ENCODE results near the gene LTB4R. TPM values are rescaled to one million over a fixed set of nuclear protein-coding genes. Genes with fewer than 3 reads are reported as not detected.
"Not testable (repeated sequence)": the region's sequence is repeated elsewhere in the genome, so short reads cannot be mapped to it uniquely, and the experiment has no call there.

Gene LTB4R
- polyA plus RNA-seq, 4 donors = 2.1 to 6.5 (median 4.9) TPM

- no peak for DNase-seq (ENCODE audit: low read depth in 4 of 4, low spot score in 3 of 4)
These were observed 6.0 kb downstream of the LTB4R start for GRCh38 chr14:24317141-24317928.

GRCh38 chr14:24321212-24321975 lies 10.1 kb downstream of the LTB4R start:
- no peak for DNase-seq (ENCODE audit: low read depth in 4 of 4, low spot score in 3 of 4)

- no peak for DNase-seq (ENCODE audit: low read depth in 4 of 4, low spot score in 3 of 4)
These were observed 11.4 kb downstream of the LTB4R start for GRCh38 chr14:24322672-24323071.

DNA sequence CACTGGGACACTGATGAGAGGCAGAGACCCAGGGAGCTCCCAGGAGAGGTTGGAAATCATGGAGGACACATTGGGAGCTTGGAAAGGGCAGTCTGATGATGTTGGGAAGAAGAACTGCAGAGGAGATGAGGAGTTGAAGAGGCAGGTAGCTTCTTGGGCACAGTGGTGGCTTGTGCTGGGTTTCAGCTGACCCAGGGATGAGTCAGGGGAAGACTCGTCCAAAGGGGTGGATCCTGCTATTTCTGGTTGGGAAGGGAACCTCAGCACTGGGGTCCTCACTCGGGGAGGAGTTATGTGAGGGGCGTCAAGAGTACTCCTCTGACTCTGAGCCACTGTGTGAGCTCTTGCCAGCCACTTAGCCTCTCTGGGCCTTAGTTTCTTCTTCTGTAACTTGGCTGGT lies 12.0 kb downstream of the LTB4R start:
- no peak for DNase-seq (ENCODE audit: low read depth in 4 of 4, low spot score in 3 of 4)

- no peak for DNase-seq (ENCODE audit: low read depth in 4 of 4, low spot score in 3 of 4)
These were observed 12.7 kb downstream of the LTB4R start for GRCh38 chr14:24324024-24324423.

DNA sequence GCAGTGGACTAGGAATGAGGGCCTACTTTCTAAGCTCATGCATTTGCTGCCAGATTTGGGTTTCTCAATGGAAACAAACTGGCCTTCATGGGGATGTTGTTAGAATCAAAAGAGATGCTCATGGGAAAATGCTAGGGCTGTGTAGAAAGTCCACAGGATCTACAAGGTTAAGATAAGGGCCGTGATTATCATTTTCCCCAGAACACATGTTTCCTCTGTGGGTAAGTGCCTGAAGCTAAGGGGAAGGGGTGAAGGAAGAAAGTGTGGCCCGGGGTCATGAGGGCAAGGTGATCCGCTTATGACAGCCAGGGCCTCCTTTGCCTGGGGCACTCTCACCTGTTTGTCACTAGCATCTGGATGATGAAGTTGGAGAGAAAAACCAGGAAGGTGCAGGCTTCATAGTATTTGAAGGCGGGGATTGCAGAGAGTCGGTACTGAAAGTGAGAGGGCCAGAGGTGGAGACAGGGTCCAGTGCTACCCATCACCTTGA lies 13.8 kb downstream of the LTB4R start:
- no peak for DNase-seq (ENCODE audit: low read depth in 4 of 4, low spot score in 3 of 4)

DNA sequence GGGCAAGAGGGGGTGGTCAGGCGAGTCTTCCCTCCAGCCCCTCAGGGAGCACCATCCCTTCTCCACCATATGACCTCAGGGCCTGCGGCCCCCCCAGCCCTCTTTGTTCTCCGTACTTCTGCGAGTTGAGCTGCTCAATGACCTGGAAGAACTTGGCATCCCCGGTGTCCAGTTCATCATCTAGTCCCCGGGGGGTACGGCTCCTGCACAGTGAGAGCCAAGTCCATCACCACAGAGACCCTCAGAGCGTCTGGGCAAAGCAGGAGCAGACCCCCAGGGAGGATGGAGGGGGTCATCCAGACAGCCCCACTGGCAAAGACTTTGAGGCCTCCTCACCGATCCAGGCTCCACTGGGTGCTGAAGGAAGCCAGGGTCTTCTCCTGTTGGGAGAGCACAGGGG lies 14.7 kb downstream of the LTB4R start:
- DNase-seq (ENCODE audit: low read depth in 4 of 4, low spot score in 3 of 4) = no peak

DNA sequence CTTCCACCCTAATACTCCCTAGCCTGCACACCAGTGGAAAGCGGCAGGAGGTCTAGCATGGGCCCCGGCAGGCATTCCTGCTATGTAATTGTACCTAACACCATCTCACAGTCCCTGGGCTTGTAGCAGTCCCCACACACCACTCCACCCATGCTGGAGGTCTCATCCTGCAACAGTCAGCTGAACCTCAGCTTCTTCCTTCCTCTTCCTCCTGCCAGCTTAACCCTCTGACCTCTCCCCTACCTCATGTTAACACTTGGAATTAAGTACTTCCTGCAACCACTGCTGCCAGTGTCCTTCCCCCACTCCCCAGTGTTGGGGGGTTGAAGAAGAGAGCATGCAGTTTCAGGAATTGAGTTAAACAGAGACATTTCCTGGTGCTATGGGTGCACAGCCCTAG lies 16.0 kb downstream of the LTB4R start:
- DNase-seq (ENCODE audit: low read depth in 4 of 4, low spot score in 3 of 4) = no peak

DNA sequence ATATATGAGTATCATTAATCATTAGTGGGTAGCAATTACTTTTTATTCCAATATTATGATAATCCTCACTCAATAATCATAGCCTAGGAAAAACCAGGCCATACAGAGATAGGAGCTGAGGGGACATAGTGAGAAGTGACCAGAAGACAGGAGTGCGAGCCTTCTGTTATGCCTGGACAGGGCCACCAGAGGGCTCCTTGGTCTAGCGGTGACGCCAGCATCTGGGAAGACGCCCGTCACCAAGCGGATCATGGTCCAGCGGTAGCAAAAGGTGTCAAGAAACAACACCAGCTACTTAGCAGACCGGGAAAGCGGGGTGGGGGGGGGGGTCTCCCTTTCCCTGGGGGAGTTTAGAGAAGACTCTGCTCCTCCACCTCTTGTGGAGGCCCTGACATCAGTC lies 16.6 kb downstream of the LTB4R start:
- not testable (repeated sequence) for DNase-seq (ENCODE audit: low read depth in 4 of 4, low spot score in 3 of 4)

DNA sequence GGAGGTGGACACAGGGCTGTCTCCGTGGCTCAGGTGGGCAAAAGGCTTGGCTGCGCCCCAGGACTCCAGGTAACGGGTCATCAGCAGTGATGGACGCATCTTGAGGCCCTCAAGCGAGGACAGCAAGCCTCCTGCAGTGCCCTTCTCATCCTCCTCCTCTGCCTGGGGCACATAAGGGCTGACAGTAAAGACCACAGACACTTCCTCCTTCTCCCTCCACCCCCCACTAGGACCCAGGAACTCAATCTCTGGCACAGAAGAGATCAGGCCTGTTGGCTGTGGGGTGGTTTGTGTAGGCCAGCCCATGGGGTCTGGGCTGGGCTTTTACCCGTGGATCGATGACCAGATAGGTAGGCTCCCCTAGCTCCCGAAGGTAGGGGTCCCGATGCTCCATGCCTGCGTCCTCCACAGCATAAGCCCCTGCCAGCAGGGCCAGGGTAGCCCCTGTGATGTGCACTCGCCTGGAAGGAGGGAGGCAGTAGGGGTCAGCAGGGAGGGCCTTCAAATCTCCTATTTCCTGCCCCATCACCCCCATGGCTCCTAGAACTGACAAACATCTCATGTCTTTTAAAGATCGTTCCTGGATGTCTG lies 17.9 kb downstream of the LTB4R start:
- DNase-seq (ENCODE audit: low read depth in 4 of 4, low spot score in 3 of 4) = no peak

DNA sequence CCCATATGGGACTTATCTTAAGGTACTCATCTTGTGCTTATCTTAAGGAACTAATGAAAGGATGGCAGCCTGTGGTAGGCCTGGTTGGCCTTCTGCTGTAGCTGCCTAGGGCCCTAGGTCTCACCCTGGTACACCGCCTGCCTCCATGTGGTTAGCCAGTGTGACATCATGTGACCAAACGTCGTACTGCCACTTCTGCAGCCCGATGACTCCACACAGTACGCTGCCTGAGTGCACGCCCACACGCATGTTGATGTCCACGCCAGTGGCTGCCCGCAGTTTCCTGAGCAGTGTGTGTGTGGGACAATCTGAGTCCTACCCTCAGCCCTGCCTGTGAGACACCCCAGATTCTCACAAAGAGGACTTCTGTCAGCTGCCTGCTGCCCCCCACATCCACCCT lies 18.4 kb downstream of the LTB4R start:
- no peak for DNase-seq (ENCODE audit: low read depth in 4 of 4, low spot score in 3 of 4)

GRCh38 chr14:24330973-24331674 lies 19.8 kb downstream of the LTB4R start:
- DNase-seq (ENCODE audit: low read depth in 4 of 4, low spot score in 3 of 4) = no peak

DNA sequence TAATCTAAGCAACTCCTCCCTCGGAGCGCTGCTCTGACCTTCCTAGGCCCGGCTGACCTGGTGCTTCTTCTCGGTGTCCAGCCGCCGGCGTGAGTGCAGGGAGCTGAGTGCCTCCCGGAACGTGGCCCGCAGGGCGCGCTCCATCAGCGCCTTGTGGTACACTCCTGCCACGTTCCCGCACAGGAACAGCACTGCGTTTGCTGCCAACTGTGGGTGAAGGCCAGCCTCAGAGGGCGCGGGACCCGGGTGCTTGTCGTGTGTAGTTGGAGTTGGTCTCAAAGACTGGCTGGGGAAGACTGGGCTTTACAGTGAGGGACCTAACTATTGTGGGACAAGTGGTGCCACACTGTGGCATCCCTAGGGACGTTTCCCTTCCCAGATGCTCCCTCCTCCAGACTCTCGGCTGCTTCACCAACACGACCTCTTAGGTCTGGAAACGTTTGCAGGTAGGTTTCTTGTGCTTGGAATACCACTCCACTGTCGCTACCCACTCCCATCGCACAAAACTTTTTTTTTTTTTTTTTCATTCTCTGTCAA lies 20.5 kb downstream of the LTB4R start:
- DNase-seq (ENCODE audit: low read depth in 4 of 4, low spot score in 3 of 4) = no peak

- no peak for DNase-seq (ENCODE audit: low read depth in 4 of 4, low spot score in 3 of 4)
These were observed 21.1 kb downstream of the LTB4R start for GRCh38 chr14:24332268-24332993.

DNA sequence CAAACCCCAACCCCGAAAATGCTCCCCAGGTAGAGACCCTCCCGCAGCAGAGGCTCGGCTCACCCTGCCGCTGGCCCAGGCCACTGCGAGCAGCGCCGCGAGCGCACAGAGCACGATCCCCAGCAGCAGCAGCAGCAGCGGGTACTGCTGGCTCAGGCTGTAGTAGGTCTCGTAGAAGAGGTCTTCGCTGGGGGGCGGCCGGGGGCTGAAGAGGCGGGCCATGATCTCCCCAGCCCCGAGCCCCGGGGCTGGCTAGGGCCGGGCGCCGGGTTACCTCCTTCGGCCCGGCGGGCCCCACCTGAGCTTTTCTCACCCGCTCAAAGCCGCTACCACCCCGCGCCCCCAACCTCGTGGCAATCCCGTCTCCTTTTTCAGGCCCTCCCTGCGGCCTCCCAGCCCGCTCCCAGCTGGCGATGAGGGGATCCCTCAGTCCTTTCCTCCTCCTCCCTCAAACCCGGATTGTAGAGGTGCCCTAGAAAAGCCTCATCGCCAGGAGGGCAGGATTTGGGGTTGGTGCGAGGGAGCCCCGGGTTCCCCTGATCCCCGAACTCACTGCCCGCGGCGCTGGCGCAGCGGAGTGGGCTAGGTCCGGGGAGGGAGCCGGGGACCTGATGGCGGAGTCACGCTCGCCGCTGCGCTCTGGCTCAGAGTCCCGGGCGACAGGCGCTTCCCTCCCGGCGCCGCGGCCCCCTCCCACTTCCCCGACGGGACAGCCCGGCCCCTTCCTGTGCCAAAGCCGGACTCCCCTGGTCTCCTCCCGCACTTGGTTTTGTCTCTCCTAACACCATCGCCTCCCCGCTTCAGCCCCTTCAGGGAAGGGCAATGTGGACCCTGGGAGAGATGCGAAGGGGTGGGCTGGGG lies 23.4 kb downstream of the LTB4R start, which contains the start of gene ADCY4:
Gene ADCY4 (minus strand): TSS at position 641 of the 861 bp plus-strand sequence. CDS start 419 bp downstream, at position 222.
- no peak for DNase-seq (ENCODE audit: low read depth in 4 of 4, low spot score in 3 of 4)

GRCh38 chr14:24335461-24336171 lies 24.3 kb downstream of the LTB4R start:
- no peak for DNase-seq (ENCODE audit: low read depth in 4 of 4, low spot score in 3 of 4)

GRCh38 chr14:24337144-24337823 lies 26.0 kb downstream of the LTB4R start:
- no peak for DNase-seq (ENCODE audit: low read depth in 4 of 4, low spot score in 3 of 4)

DNA sequence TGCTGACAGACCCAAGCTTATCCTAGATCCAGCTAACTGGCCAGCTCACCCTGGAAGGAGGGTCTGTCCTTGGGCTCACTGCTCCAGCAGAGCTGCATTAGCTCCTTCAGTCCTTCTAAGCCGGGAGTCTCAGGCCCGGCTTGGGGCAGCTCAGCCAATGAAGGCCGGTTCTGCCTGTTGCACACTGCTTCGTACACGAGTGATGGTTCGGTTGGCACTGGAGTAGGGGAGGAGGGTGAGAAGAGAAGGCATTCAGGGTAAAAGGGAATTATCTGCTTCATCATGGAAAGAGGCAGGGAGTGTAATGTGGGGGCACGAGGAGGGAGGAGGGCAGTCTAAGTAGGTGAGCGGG lies 26.5 kb downstream of the LTB4R start:
- no peak for DNase-seq (ENCODE audit: low read depth in 4 of 4, low spot score in 3 of 4)
